HFF-Myc (cell line): ENCODE results near the gene OR2H2.

Source experiments
- DNase-seq: peaks from one replicate; pipeline ENCODE4 v3.0.0-alpha.2; 2011; ENCODE audit warnings: low read depth; ENCODE audit errors: extremely low read depth
- H3K4me3 ChIP-seq: replicated peaks from 2 replicates; pipeline ENCODE4 v1.5.1; 2011; ENCODE audit warnings: low read depth, mild to moderate bottlenecking, control low read depth, low read length
- CTCF ChIP-seq: IDR thresholded peaks from 2 replicates; pipeline ENCODE4 v1.5.1; 2012; ENCODE audit warnings: mild to moderate bottlenecking, low read depth, low read length, control low read depth; ENCODE audit errors: missing control alignments

OR2H2 gene

DNA sequence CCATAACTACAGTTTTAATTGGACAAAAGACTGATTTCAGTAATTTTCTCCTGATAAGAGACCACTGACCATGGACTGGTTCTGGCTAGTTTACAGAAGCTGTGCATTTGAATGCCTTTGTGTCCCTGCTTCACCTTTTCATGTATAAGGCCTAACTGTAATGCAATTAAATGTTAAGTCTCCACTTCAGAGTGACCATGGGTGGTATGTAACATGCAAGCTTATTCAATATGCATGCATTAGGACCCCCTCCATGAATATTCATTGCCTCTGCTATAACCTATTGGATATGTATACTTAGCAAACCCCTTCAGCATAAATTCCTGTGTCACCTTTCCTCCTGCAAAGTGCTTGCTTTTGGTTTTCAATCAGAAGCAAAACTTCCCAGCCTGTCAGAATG, 27.6 kb upstream of the OR2H2 start:
- DNase-seq = no peak
- no peak overlapping the region for H3K4me3 ChIP-seq
- TF ChIP-seq CTCF = no peak

DNA sequence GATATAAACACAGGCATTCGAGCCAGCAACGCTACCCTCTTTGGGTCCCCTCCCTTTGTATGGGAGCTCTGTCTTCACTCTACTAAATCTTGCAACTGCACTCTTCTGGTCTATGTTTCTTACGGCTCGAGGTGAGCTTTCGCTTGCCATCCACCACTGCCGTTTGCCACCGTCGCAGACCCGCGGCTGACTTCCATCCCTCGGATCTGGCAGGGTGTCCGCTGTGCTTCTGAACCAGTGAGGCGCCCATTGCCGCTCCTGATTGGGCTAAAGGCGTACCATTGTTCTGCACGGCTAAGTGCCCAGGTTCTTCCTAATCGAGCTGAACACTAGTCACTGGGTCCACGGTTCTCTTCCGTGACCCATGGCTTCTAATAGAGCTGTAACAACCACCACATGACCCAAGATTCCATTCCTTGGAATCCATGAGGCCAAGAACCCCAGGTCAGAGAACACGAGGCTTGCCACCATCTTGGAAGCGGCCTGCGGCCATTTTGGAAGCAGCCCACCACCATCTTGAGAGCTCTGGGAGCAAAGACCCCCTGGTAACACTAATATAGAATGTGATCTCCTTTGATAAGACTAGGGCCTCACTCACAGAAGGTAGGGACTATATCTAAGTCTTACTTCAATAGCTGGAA, 26.4 kb upstream of the OR2H2 start:
- no peak for DNase-seq
- no peak for TF ChIP-seq CTCF

GRCh38 chr6:29559524-29560287, 25.2 kb upstream of the OR2H2 start, which contains the start of gene UBD:
Gene UBD, minus strand, starts transcription at chr6:29559732. Its CDS starts 31 bp downstream, at chr6:29559701.
- TF ChIP-seq CTCF = no peak
- H3K4me3 ChIP-seq = no peak within 1 kb of the TSS
- DNase-seq = no peak

More for the DNA sequence above, 26.4 kb upstream of the OR2H2 start:
- H3K4me3 ChIP-seq = no peak overlapping the region

- no peak for TF ChIP-seq CTCF
- no peak for DNase-seq
- no peak overlapping the region for H3K4me3 ChIP-seq
Measured at GRCh38 chr6:29561091-29561490, 23.8 kb upstream of the OR2H2 start.

- DNase-seq = no peak
- TF ChIP-seq CTCF = no peak
- no peak overlapping the region for H3K4me3 ChIP-seq
Measured at GRCh38 chr6:29561606-29562181, 23.2 kb upstream of the OR2H2 start.

- no peak overlapping the region for H3K4me3 ChIP-seq
- TF ChIP-seq CTCF = no peak
- no peak for DNase-seq
Measured at GRCh38 chr6:29563435-29563965, 21.4 kb upstream of the OR2H2 start.
